Natural killer cell (primary cell): ENCODE data around the gene TRIM32. TPM values are rescaled to one million over a fixed set of nuclear protein-coding genes. Genes with fewer than 3 reads are reported as not detected.

Source experiments
- ATAC-seq, 3 donors: fragments of 150-1000 bp in 2 of 3; fragments of 200-7000 bp in 1 of 3; cut with Tn5 transposase; 1 replicate in 1 of 3; 2 replicates in 2 of 3; pipeline ENCODE4 v1.10.0; 2021; ENCODE audit warnings: mild to moderate bottlenecking in 2 of 3, moderate library complexity in 2 of 3
- DNase-seq, 2 donors: peaks; one replicate each; pipeline versions ENCODE4 v3.0.0 to v3.0.0-alpha.2; 2013 to 2021; ENCODE audit warnings: mixed read lengths in 1 of 2
- H3K27ac ChIP-seq: one replicate; pipeline ENCODE4 v1.5.1; 2013; ENCODE audit warnings: mild to moderate bottlenecking, low read length
- H3K27me3 ChIP-seq: one replicate; pipeline ENCODE4 v1.6.1; 2013; ENCODE audit warnings: low read length; ENCODE audit not compliant: control insufficient read depth, insufficient read depth
- H3K36me3 ChIP-seq: one replicate; pipeline ENCODE4 v1.6.1; 2013; ENCODE audit warnings: low read length; ENCODE audit not compliant: control insufficient read depth, insufficient read depth
- H3K4me1 ChIP-seq: one replicate; pipeline ENCODE4 v1.6.1; 2013; ENCODE audit warnings: low read length; ENCODE audit not compliant: control insufficient read depth, insufficient read depth
- H3K4me3 ChIP-seq: one replicate; pipeline ENCODE4 v1.5.1; 2013; ENCODE audit warnings: low read length
- H3K9me3 ChIP-seq: one replicate; pipeline ENCODE4 v1.6.1; 2013; ENCODE audit warnings: low read length; ENCODE audit not compliant: control insufficient read depth, insufficient read depth
- H3K27ac Mint-ChIP-seq, 2 donors: one replicate each; pipeline ENCODE4 v1.8.0; 2022; ENCODE audit warnings: mild to moderate bottlenecking in 2 of 2, mixed read lengths in 2 of 2, moderate library complexity in 1 of 2
- H3K27me3 Mint-ChIP-seq, 2 donors: one replicate each; pipeline ENCODE4 v1.8.0; 2022; ENCODE audit warnings: low read depth in 2 of 2, mixed read lengths in 2 of 2
- H3K36me3 Mint-ChIP-seq: one replicate; pipeline ENCODE4 v1.8.0; 2022; ENCODE audit warnings: mixed read lengths
- H3K4me1 Mint-ChIP-seq, 2 donors: one replicate each; pipeline ENCODE4 v1.8.0; 2022; ENCODE audit warnings: mixed read lengths in 2 of 2
- H3K4me3 Mint-ChIP-seq: one replicate; pipeline ENCODE4 v1.8.0; 2022; ENCODE audit warnings: mild to moderate bottlenecking, moderate library complexity, mixed read lengths
- H3K9me3 Mint-ChIP-seq, 2 donors: one replicate each; pipeline ENCODE4 v1.8.0; 2022; ENCODE audit warnings: mixed read lengths in 2 of 2
- CTCF ChIP-seq: fragments of 200-600 bp; IDR thresholded peaks from one replicate; pipeline ENCODE4 v1.8.0; 2022; ENCODE audit warnings: antibody characterized with exemption
- WGBS: methylation state at CpG from one replicate; pipeline ENCODE4 v1.1.7; 2013; ENCODE audit warnings: missing lambda C conversion rate; ENCODE audit not compliant: insufficient coverage; 5-methylcytosine and 5-hydroxymethylcytosine counted together
- intact Hi-C: fragments of 100-400 bp; cut with micrococcal nuclease; formaldehyde crosslinking; loops from one replicate; pipeline ENCODE4 v1.14.2; 2022
- total RNA-seq, 4 donors: library from RNA; stranded (reverse); fragments of 120-200 nt in 1 of 4; gene quantifications; one replicate each; pipeline versions ENCODE4 v1.2.3 to v1.2.4, GENCODE V29; 2013 to 2022

Gene TRIM32
- 10 to 100 TPM in 2 of 3 donors, 1 to 10 TPM in 1; 8.1 to 12.6 (median 10.8) TPM for total RNA-seq
- total RNA-seq (2013) = 10.3 TPM

- Histone ChIP-seq H3K4me3 (peak within 1 kb of the TSS; percentile 74), H3K27me3 (no peaks in the 10 kb centered on the region), H3K9me3 (no peaks in the 10 kb centered on the region), H3K4me1 (peaks cover 22% of the 10 kb centered on the region), H3K36me3 (no peaks in the 10 kb centered on the region), H3K27ac (peak within 1 kb of the TSS; percentile 40)
- Mint-ChIP-seq H3K27ac (peak within 1 kb of the TSS; percentile 61 to 90), H3K4me3 (peak within 1 kb of the TSS; percentile 95), H3K9me3 (no peaks in the 10 kb centered on the region), H3K4me1 (peaks cover 56 to 61% of the 10 kb centered on the region in 2 donors), H3K36me3 (no peaks in the 10 kb centered on the region), H3K27me3 (no peaks in the 10 kb centered on the region)
- intact Hi-C loops = no loop called here
- WGBS = under 1% methylated on average over 48 of the region's 54 CpGs
- TF ChIP-seq CTCF = no peak
- peak; percentile 95 to 97 (median 96) for ATAC-seq
- DNase-seq = peak; percentile 94
Observed at GRCh38 chr9:116687074-116687753, at the start of gene TRIM32. Gene TRIM32, plus strand, starts transcription at chr9:116687305. Its CDS starts 10,438 bp downstream, at chr9:116697743.

GRCh38 chr9:116639251-116639741, 47.8 kb upstream of the TRIM32 start:
- ATAC-seq = no peak
- Mint-ChIP-seq H3K27me3 (peaks cover 0 to 6% of the 10 kb centered on the region in 2 donors), H3K36me3 (no peaks in the 10 kb centered on the region), H3K9me3 (no peaks in the 10 kb centered on the region), H3K27ac (no peak overlapping the region), H3K4me1 (no peaks in the 10 kb centered on the region), H3K4me3 (no peak overlapping the region)
- Histone ChIP-seq H3K27ac (no peak overlapping the region), H3K27me3 (no peaks in the 10 kb centered on the region), H3K36me3 (no peaks in the 10 kb centered on the region), H3K9me3 (no peaks in the 10 kb centered on the region), H3K4me1 (no peaks in the 10 kb centered on the region), H3K4me3 (no peak overlapping the region)
- DNase-seq = no peak
- no peak for TF ChIP-seq CTCF
- intact Hi-C loops = no loop called here

- Mint-ChIP-seq H3K27ac (no peak overlapping the region), H3K27me3 (peaks cover 0 to 6% of the 10 kb centered on the region in 2 donors), H3K9me3 (no peaks in the 10 kb centered on the region), H3K4me1 (no peaks in the 10 kb centered on the region), H3K36me3 (no peaks in the 10 kb centered on the region), H3K4me3 (no peak overlapping the region)
- intact Hi-C loops = no loop called here
- Histone ChIP-seq H3K27me3 (no peaks in the 10 kb centered on the region), H3K27ac (no peak overlapping the region), H3K4me3 (no peak overlapping the region), H3K4me1 (no peaks in the 10 kb centered on the region), H3K36me3 (no peaks in the 10 kb centered on the region), H3K9me3 (no peaks in the 10 kb centered on the region)
- TF ChIP-seq CTCF = no peak
- DNase-seq (no peak), ATAC-seq (no peak)
- 100% methylated on average over 1 of the region's 2 CpGs for WGBS
Observed at GRCh38 chr9:116641292-116642059, 45.6 kb upstream of the TRIM32 start.
